GM18951 (cell line): ENCODE data around the gene TNS3.

Experiments used
- POLR2A ChIP-seq: IDR thresholded peaks from 4 replicates; pipeline ENCODE4 v1.6.1; 2011; ENCODE audit warnings: mild to moderate bottlenecking; ENCODE audit not compliant: insufficient read length, insufficient read depth; ENCODE audit errors: extremely low read depth
- in situ Hi-C: fragments of 300-500 bp; cut with MboI; formaldehyde crosslinking; loops from one replicate; pipeline ENCODE4 v1.12.0; 2022; ENCODE audit warnings: low sequenced_read_pairs, mixed read lengths, inconsistent platforms; ENCODE audit not compliant: unreplicated experiment

TNS3 gene

DNA sequence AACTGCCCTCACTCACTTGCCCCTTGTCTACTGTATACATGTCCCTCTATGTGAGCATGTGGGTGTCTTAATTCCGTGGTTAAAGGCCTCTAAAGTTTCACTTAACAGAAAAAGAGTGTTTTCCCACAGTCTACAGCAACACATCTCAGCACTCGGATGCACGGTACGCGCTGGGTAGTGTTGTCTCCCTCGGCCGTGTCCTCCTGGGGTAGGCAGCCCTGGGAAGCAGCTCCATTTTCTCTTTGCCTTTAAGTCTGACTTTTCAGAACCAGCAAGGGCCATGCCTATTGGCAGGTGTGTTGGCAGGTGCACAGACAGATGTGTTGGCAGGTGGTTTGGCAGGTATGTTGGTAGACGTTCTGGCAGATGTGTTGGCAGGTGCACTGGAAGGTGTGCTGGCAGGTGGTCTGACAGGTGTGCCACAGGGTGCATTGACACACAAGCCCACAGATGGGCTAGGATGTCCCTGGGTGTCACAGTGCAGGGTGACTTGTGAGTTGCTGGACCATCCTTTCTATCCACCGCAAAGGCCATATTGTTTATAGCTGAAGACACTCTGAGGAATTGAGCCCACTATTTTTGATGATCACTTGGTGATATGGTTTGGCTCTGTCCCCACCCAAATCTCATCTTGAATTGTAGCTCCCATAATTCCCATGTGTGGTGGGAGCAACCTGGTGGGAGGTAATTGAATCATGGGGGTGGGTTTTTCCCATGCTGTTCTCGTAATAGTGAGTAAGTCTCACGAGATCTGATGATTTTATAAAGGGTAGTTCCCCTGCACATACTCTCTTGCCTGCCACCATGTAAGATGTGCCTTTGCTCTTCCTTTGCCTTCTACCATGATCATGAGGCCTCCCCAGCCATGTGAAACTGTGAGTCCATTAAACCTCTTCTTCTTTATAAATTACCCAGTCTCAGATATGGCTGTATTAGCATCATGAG is 296.9 kb downstream of the TNS3 start:
- TF ChIP-seq POLR2A, result no peak
- in situ Hi-C loops, result no loop called here

DNA sequence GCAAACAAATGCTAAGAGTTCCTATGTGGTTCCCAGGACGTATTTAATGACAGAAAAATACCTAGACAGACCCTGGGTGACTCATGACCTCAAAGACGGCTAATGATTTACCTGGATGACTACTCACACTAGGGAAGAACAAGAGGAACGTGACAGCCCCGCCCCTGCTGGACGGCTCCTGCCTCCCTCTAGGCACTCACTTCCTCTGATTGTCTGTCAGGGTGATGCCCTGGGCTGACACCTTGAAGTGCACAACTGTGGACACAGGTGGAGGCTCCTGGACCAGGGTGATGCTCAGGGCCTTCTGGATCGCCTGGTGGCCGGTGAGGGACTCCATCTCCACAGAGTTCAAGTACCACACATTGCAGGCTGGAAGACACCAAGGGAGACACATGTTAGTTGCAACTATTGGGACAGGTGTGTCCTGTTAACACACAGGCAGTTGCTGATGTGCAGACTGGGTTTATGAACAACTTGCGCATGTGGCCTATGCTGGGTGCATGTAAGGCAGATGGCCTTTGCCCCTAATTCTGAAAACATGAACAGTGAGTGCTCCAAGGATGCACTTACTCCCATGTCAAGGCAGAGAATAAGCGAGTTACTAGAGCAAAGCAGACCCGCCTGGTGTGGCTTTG is 298.3 kb downstream of the TNS3 start:
- in situ Hi-C loops, result no loop called here
- TF ChIP-seq POLR2A, result no peak

DNA sequence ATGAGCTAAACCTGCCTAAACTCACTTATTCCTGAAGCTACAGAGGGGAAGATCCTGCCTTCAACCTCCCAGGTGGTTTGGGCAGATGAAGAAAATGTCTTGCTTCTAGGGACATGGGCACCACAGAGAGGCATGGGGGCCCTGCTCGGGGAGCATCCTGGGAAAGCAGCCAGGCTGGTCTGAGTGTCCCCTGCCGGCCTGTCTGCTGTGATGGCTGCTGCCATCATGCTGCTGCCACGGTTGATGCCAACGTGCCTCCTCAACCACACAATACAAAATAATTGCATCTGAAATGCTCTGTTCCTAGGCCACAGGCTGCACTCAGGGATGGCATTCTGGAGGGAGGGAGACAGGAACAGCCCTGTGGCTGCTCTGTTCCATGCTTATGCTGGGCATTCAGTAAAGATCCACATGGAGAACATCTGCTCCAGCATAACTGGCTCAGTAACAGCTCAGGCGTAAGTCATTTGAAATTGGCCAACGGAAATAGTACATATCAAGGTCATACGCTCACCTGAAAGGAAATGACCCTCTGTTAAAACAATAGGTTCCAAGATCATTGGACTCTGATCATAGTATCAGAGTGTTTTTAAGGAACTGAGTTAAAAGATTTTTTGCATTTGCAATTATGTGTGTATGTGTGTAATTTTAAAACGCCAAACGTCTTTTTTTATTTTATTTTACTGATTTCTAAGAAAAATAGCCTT is 299.0 kb downstream of the TNS3 start:
- in situ Hi-C loops, result no loop called here
- TF ChIP-seq POLR2A, result no peak

DNA sequence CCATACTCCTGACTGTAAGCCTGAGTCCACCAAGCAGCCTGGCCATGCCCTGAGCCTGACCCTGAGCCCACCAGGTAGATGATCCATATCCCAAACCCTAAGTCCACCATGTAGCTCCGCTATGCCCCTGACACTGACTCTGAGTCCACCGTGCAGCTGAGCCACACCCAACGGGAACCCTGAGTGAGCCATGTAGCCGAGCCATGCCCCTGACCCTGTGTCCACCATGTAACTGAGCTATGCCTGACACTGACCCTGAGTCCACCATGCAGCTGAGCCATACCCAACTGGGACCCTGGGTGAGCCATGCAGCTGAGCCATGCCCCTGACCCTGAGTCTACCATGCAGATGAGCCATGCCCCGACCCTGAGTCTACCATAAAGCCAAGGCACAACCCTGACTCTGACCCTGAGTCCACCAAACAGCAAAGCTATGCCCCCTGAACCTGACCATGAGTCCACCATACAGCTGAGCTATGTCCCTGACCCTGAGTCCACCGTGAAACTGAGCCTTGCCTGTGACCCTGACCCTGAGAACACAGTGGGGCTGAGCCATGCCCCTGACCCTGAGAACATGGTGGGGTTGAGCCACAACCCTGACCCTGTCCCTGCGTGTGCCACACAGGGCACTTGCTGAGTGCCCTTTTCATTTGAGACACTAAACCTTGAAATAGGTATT is 299.8 kb downstream of the TNS3 start:
- in situ Hi-C loops, result no loop called here
- TF ChIP-seq POLR2A, result no peak

DNA sequence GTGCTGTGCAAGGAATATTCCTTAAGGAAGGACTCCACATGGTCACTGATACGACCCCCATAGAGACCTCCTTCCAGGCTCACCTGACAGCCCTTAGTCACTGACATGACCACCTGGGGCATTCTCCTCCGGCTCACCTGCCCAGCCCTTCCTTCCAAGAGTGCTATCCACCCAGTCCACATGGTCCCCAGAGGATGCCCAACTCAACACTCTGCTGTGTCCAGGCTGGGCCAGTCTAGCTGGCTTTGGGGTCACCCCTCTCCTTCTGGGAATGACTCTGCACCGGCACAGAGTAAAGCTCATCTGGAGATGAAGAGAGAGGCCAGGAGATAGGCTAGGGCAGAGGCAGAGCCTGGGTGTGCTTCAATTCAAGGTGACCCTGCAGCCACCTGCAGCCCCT is 300.8 kb downstream of the TNS3 start:
- no peak for TF ChIP-seq POLR2A
- in situ Hi-C loops, result no loop called here

DNA sequence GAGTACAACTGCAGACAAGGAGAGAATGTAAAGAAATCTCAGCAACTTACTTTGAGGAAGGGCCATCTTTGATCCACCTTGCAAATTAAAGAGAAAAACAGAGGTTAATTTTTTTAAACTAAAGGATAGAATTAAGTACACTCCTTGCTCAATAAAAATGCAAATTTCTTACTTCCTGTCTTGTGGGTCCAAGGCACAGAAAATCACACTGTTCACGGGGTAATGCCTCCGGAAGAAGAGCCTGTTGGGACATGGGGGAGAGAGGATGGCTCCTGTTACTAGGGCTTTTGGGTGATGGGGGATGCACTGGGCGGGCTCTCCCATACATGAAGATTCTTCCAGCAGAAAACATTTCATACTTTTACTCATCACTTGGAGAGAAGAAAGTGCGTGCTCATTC is 301.8 kb downstream of the TNS3 start:
- TF ChIP-seq POLR2A, result no peak
- in situ Hi-C loops, result no loop called here

DNA sequence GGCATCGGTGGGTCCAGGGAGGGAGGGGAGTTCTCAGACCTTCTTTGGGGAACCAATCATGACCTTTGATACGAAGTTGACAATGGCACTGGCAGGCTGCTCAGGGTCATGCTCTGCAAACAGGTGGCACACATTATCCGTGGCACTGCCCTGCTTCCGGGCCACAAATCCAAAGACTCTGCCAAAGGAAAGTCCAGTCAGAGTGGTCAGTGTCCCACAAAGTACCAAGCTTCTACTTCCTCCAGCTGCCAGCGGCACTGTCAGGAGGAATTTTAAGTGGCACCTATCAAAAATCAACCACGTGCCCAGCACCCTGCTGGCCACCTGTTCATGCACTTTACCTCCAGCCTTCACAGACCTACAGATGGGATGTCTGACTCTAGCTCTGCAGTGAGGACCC is 303.9 kb downstream of the TNS3 start:
- no peak for TF ChIP-seq POLR2A
- in situ Hi-C loops, result loop anchor here (10.0 kb wide), 1 partner anchor 537 kb away; no protein-coding TSS in a partner anchor

DNA sequence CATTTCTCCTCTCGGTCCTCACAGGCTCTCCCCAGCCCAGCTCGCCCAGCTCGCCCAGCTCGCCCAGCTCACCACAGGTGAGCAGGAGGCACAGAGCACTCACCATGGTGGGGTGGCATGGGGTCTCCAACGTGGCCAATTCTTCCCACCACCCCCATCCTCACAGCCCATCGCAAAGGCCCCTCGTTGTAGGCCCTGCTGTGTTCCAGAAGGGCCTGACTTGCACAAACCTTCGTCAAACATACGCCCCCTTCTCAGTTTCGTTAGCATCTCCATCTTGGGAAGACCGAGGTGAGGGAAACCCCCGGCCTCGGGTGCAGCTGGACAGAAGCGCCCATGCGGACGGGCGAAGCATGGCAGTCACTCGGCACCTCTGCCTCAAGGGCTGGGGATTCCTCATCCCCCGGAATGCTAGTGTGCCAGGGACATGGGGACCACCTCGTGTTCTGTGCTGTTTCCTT is 304.6 kb downstream of the TNS3 start:
- in situ Hi-C loops, result loop anchor here (10.0 kb wide), 1 partner anchor 537 kb away; no protein-coding TSS in a partner anchor
- no peak for TF ChIP-seq POLR2A

DNA sequence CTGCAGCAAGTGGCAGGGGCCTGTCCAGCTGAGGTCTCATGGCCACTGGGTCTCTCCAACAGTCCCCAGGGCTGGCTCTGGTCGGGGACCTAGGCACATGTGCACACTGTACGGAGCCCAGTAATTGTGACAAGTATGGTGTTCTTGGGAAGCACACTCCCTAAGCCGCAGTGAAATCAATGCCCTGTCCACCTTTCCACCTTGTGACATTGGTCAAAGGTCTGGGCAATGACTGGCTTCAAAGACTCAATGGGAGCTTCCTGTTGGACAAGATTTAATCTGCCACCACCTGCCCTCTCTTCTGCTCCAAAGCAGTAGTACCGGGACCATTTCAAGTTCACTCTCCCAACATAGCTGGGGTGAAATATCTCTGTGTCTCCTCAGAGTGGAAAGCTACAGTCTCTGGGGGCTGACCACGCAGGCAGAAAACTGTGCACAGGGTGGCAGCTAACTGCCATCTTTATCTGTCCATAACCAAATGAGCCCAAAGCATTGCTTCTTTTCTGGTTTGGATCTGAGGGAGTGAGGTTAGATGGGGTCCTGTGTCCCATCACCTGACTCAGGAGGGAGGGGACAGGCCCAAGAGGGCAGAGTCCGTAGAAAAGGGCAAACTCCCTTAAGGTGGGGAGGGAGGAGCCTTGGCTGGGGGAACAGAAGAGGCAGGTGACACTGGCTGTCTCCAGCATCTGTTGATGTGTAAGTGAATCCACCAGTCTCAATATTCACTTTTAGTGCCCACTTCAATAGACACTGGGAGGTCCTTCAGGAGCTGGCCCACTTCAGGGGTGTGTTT is 307.7 kb downstream of the TNS3 start:
- TF ChIP-seq POLR2A, result no peak
- in situ Hi-C loops, result loop anchor here (10.0 kb wide), 1 partner anchor 541 kb away; no protein-coding TSS in a partner anchor

DNA sequence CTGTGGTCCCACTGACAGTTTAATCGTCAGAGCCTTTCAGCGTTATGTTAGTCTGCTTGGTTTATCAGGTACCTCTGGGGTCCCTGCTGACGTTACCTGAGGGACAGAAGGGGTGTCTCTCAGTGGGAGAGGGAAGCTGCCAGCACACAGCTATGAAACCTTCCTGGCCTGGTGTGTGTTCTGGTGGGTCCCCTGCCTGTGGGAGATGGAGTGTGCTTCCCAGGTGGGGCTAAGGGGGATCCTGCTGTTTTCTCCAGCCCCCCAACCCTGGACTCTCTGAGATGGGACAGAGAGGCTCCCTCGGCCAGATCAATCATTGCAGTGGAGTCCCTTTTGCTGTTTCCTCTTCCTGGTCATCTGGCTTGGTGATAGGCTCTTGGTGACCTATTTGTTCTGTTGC is 308.8 kb downstream of the TNS3 start:
- no peak for TF ChIP-seq POLR2A
- in situ Hi-C loops, result loop anchor here (10.0 kb wide), 1 partner anchor 542 kb away; no protein-coding TSS in a partner anchor

DNA sequence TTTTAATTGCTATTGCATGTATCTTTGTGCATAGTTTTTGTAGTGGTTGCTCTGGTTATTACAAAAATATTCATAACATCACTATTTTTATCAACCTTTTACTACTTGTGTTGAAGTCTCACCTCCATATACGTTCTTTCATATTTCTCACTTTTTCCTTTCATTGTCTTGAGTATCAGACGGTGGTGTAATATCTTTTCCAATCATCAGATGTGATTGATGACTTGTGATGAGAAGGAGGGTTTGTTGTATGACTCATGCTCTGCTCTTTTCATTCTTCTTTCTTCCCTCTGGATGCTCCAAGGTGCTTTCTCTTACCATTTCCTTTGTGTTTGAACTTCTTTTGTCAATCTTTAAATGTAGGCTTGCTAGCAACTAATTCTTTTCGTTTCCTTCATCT is 310.2 kb downstream of the TNS3 start:
- no peak for TF ChIP-seq POLR2A
- in situ Hi-C loops, result loop anchor here (10.0 kb wide), 1 partner anchor 543 kb away; no protein-coding TSS in a partner anchor
